GM11168 (cell line): ENCODE measurements around the gene ARMC8.

Source experiments
- in situ Hi-C: fragments of 300-500 bp; cut with MboI; formaldehyde crosslinking; loops from one replicate; pipeline ENCODE4 v1.12.0; 2022; ENCODE audit warnings: low sequenced_read_pairs; ENCODE audit not compliant: unreplicated experiment

Gene ARMC8

GRCh38 chr3:138297059-138297607 is 110.0 kb downstream of the ARMC8 start:
- in situ Hi-C loops, result no loop called here

DNA sequence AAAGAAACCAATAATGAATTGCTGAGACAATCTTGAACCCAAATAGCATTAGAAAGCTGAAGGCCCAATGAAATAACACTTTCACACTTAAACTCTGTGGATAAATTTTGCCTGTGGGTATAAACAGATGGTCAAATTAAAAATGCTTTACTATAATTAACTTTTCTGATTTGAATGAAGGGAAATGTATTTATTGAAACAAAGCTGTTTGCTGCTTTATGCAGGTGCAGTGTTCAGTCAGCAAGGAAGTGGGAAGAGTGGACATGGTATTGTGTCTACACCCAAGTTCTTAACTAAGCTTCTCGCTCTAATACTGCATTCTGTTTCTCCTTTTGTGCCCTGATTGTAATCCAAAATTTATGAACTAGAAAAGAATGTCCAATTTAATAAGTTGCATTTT is 110.8 kb downstream of the ARMC8 start:
- in situ Hi-C loops, result no loop called here

DNA sequence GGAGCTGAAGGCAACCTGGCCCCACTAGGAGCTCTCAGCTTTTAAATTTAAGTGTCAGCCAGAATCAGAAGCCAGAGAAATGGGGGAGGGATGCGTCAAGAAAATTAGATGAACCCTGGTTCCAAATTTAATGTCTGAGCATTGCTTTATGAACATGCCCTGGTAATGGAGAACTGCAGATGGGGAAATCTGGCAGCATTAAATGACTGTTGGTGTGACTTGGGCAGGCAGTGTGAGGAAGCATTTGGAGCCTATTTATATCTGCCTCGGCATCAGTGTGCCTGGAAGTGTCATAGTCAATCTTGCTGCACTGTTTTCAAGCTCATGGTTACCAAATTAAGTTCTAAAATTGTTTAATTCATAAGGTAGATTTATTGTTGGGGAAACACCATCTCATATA is 113.5 kb downstream of the ARMC8 start:
- in situ Hi-C loops, result no loop called here

DNA sequence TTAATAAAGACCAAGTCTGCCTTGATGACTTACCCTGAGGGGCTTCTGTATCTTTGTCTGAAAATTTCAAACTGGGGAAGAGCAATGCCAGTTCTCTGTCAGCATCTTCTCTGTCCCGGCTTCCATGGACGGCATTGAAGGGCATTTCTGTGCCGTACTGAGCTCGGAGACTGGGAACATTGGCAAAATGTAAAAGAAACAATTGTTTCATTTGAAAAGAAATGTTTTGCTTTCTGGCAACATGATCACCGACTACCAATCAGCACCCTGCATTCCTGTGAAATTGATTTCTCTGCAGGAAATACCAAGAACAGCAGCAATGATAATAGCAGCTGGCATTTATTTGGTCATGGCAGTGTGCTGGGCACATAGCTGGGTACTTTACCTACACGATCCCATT is 116.4 kb downstream of the ARMC8 start:
- in situ Hi-C loops, result no loop called here

DNA sequence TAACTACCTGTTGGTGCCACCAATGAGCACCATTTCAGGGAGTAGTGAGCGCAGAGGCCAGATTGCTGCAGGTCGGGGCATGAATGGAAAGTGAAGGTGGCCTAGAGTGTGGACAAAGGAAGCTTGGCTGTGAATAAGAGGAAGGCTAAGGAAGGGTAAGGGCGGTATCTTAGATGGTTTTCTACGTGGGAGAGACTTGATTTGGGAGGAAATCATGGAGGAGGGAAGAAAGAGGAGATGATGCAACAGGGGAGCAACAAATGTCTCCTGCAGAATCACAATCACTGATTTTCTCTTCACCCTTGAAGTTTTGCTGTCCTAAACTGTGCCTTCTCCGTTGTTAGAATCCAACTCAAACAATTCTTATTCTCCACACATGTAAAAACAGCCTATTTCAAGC is 120.8 kb downstream of the ARMC8 start:
- in situ Hi-C loops, result no loop called here

- in situ Hi-C loops, result no loop called here
Observed at GRCh38 chr3:138308783-138309182, 121.7 kb downstream of the ARMC8 start.

DNA sequence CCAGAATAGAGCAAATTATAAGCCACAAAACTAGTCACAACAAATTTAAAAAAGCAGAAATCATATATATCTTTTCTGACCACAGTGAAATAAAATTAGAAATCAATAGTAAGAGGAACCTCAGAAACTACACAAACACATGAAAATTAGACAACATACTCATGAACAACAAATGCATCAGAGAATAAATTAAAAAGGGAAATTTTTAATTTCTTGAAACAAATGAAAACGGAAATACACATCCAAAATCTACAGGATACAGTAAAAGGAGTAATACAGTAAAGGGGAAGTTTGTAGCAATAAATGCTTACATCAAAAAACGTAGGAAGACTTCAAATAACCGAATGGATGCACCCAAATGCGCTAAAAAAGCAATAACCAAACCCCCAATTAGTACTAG is 123.4 kb downstream of the ARMC8 start:
- in situ Hi-C loops, result no loop called here

DNA sequence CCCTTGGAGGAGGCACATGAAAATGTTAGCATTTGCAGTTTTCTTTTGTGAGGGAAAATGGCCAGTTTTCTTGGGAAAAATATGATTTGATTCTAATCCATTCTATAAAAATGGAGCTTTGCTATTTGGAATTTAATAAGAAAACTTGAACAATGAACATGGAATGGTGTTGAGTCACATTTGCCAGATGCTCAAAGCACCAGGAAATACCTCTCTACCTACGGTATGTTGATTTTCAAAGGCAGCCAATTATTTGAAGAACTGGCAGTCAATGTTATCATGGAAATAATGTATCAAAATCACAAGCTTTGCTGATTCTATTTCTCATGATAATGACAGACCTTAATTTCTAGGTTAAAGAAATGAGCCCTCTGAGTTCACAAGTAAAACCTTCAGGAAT is 127.7 kb downstream of the ARMC8 start:
- in situ Hi-C loops, result no loop called here

- in situ Hi-C loops, result no loop called here
Observed at GRCh38 chr3:138317687-138318086, 130.6 kb downstream of the ARMC8 start.

DNA sequence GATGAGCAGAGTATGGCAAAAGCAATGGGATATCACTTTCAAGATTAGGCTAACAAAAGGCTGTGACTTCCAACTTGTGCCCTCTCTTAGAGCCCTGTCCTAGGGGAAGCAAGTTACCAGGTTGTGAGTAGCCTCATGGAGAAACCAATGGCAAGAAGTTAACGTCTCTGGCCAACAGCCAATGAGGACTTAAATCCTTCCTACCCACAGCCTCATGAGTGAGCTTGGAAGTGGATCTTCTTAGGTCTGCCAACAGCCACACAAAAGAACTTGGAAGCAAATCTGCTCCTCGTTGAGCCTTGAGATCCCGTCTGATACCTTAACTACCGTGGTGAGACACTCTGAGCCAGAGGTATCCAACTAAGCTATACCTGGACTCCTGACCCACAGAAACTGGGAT is 136.9 kb downstream of the ARMC8 start:
- in situ Hi-C loops, result no loop called here

GRCh38 chr3:138325990-138326389 is 138.9 kb downstream of the ARMC8 start:
- in situ Hi-C loops, result no loop called here

DNA sequence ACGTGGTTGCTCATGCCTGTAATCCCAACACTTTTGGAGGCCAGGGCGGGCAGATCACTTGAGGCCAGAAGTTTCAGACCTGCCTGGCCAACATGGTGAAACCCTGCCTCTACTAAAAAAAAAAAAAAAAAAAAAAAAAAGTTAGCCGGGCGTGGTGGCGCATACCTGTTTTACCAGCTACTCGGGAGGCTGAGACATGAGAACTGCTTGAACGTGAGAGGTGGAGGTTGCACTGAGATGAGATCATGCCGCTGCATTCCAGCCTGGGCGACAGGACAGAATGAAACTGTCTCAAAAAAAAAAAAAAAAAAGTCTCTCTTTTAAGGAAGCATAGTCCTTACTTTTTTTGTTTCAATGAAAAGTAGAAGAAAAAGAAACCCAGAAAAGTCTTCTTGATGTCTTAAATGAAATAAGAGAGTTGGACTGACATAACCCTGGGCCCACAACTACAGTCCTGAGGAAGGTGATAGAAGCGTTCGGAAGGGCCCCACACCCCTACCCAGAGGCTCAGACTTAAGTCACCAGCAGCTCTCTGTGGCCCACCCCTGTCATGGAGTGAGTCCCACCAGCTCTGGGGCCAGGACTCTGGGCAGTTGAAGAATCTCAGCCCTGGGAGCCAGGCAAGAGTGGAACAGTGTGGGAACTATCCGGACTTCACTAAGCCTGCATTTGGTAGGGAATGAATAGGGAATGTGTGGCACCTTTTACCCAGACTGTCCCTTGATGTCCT is 139.9 kb downstream of the ARMC8 start:
- in situ Hi-C loops, result no loop called here

DNA sequence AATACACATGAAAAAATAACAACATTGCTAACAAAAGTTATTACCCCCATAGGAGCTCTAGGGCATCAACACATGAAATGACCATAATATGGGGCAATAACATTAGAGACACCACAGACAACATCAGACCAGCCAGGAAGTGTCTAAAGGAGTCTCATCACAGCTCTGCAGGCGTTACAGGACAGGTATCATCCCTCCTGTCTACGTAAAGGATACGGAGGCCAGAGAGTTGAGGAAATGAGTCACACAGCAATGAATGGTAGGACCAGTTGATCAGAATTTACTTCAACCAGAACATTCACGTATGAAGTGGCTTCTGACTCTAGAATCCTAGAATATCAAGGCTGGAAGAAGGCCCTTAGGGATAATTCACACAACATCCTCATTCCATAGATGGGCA is 140.7 kb downstream of the ARMC8 start:
- in situ Hi-C loops, result no loop called here

GRCh38 chr3:138328341-138328740 is 141.2 kb downstream of the ARMC8 start:
- in situ Hi-C loops, result no loop called here

- in situ Hi-C loops, result no loop called here
Observed at GRCh38 chr3:138329127-138329983, 142.3 kb downstream of the ARMC8 start, which contains the start of gene NME9. NME9 (minus strand) TSS chr3:138329851; CDS start chr3:138329335, 516 bp downstream.

DNA sequence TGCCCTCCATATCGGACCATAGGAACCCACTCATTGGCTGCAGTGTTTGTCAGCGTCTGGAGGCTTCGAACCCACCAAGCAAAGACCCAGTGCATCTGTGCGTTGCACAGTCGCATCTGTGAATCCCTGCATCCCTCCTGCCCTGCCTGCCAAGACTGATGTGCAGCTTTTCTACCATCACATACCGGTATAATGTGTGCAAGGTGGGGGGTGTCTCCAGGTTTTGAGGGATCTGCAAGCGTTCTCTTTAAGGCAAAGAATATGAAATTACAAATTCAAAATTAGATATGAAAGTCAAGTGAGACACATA is 142.8 kb downstream of the ARMC8 start:
- in situ Hi-C loops, result no loop called here

DNA sequence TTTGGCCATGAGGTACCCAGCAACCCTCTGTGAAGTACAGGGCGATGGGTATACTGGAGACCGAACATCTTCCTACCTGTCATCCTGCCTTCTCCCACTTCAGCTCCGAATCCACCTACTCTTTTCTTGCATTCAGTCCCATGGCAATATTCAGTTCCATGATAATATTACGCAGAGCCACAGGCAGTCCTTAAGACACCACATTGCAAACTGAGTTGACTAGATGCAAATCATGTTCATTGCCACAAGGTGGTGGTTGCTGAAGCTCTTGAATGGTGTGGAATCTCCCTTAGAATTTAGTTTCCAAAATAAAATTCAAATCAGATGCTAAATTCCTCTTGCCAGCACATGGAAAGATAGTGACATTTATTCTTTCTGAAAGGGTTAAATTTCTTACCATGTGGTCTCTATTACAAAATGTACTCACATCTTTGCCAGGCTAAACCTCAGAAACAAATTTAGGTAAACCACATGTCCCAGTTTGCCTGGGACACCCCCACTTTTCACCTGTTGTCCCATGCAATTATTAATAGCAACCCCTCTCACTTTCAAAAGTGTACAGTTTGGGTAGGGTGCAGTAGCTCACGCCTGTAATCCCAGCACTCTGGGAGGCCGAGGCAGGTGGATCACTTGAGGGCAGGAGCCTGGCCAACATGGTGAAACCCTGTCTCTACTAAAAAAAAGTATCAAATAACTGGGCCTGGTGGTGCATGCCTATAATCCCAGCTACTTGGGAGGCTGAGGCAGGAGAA is 144.2 kb downstream of the ARMC8 start:
- in situ Hi-C loops, result no loop called here

GRCh38 chr3:138332472-138333073 is 145.5 kb downstream of the ARMC8 start:
- in situ Hi-C loops, result no loop called here

GRCh38 chr3:138334608-138335007 is 147.5 kb downstream of the ARMC8 start:
- in situ Hi-C loops, result no loop called here

DNA sequence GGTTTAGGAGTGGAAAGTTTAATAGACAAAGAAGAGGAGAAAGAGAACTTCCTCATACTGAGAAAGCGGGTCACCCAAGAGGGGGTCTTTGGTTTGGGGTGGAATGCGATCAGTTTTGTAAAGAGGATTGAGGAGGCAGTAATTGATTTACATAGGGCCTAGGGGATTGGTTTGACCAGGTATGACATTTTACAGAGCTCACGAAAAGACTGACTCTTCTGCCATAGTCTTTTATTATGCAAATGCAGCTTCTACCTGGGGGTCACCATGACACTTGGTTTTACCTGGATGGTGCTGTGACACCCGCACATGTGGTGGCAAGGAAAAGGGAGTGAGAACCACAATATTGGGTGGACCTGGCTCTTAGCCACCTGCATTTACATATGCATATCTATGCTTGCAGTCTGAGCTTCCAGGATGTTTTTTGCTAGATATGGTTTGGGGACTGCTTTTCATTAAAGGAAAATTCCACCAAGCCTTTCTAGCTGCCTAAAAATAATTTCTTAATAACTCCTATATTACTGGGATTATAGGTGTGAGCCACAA is 149.4 kb downstream of the ARMC8 start:
- in situ Hi-C loops, result no loop called here
